Neuronal stem cell (in vitro differentiated cells): ENCODE results near the gene PPP2R5E.

Experiments used
- DNase-seq: peaks from one replicate; pipeline ENCODE4 v3.0.0-alpha.2; 2013; ENCODE audit warnings: low spot score
- H2AFZ ChIP-seq: one replicate; pipeline ENCODE4 v1.6.1; 2013; ENCODE audit warnings: mild to moderate bottlenecking, low read length, inconsistent platforms
- H2AK5ac ChIP-seq: 2 replicates; pipeline ENCODE4 v1.6.1; 2013; ENCODE audit warnings: low read depth, mild to moderate bottlenecking, inconsistent platforms, low read length, moderate library complexity, mixed read lengths
- H2BK120ac ChIP-seq: 2 replicates; pipeline ENCODE4 v1.6.1; 2013; ENCODE audit warnings: low read depth, mild to moderate bottlenecking, inconsistent platforms, low read length, moderate library complexity, mixed read lengths
- H2BK12ac ChIP-seq: one replicate; pipeline ENCODE4 v1.6.1; 2013; ENCODE audit warnings: low read length, inconsistent platforms
- H2BK15ac ChIP-seq: 2 replicates; pipeline ENCODE4 v1.6.1; 2013; ENCODE audit warnings: mild to moderate bottlenecking, low read length, inconsistent platforms, mixed read lengths
- H2BK5ac ChIP-seq: one replicate; pipeline ENCODE4 v1.6.1; 2013; ENCODE audit warnings: inconsistent platforms, mild to moderate bottlenecking, low read length, moderate library complexity
- H3K14ac ChIP-seq: one replicate; pipeline ENCODE4 v1.6.1; 2013; ENCODE audit warnings: low read length, inconsistent platforms
- H3K18ac ChIP-seq: 2 replicates; pipeline ENCODE4 v1.6.1; 2013; ENCODE audit warnings: low read length, inconsistent platforms
- H3K23ac ChIP-seq: 2 replicates; pipeline ENCODE4 v1.6.1; 2013; ENCODE audit warnings: low read depth, mild to moderate bottlenecking, mixed read lengths, low read length, inconsistent platforms; ENCODE audit not compliant: poor library complexity
- H3K27ac ChIP-seq: replicated peaks from 3 replicates; pipeline ENCODE4 v1.5.1; 2013; ENCODE audit warnings: low read length, inconsistent platforms
- H3K27me3 ChIP-seq, 3 experiments: 2 replicates each; pipeline ENCODE4 v1.6.1; 2013; ENCODE audit warnings: low read length in 3 of 3, mild to moderate bottlenecking in 2 of 3, inconsistent platforms in 1 of 3, low read depth in 1 of 3, mixed read lengths in 1 of 3, moderate library complexity in 1 of 3; ENCODE audit not compliant: control insufficient read depth in 3 of 3, insufficient read depth in 3 of 3
- H3K36me3 ChIP-seq, 2 donors: replicated peaks in 1 of 2; 2 replicates each; pipeline ENCODE4 v1.6.1; 2013; ENCODE audit warnings: low read length in 2 of 2; ENCODE audit not compliant: control insufficient read depth in 2 of 2, insufficient read depth in 2 of 2
- H3K4ac ChIP-seq: 2 replicates; pipeline ENCODE4 v1.6.1; 2013; ENCODE audit warnings: inconsistent platforms, mild to moderate bottlenecking, low read length, moderate library complexity
- H3K4me1 ChIP-seq, 2 donors: 1 replicate in 1 of 2; 2 replicates in 1 of 2; pipeline ENCODE4 v1.6.1; 2013; ENCODE audit warnings: low read length in 2 of 2, low read depth in 1 of 2; ENCODE audit not compliant: control insufficient read depth in 2 of 2, insufficient read depth in 1 of 2
- H3K4me2 ChIP-seq: one replicate; pipeline ENCODE4 v1.6.1; 2013; ENCODE audit warnings: mild to moderate bottlenecking, low read length, inconsistent platforms; ENCODE audit not compliant: insufficient read depth, poor library complexity, severe bottlenecking
- H3K4me3 ChIP-seq, 2 donors: 2 replicates each; pipeline ENCODE4 v1.5.1; 2013; ENCODE audit warnings: low read length in 2 of 2, mild to moderate bottlenecking in 2 of 2, inconsistent platforms in 1 of 2, moderate library complexity in 1 of 2
- H3K79me1 ChIP-seq: one replicate; pipeline ENCODE4 v1.6.1; 2013; ENCODE audit warnings: low read depth, mild to moderate bottlenecking, inconsistent platforms, low read length, moderate library complexity
- H3K9ac ChIP-seq: one replicate; pipeline ENCODE4 v1.6.1; 2013; ENCODE audit warnings: mild to moderate bottlenecking, low read depth, low read length, inconsistent platforms; ENCODE audit not compliant: poor library complexity
- H3K9me3 ChIP-seq, 2 donors: replicated peaks in 1 of 2; 2 replicates each; pipeline versions ENCODE3 to v1.6.1; 2013; ENCODE audit warnings: low read length in 2 of 2, mild to moderate bottlenecking in 2 of 2, inconsistent platforms in 1 of 2, low read depth in 1 of 2, mixed read lengths in 1 of 2, moderate library complexity in 1 of 2; ENCODE audit not compliant: control insufficient read depth in 2 of 2, insufficient read depth in 1 of 2
- H4K8ac ChIP-seq: one replicate; pipeline ENCODE4 v1.6.1; 2013; ENCODE audit warnings: low read depth, mild to moderate bottlenecking, inconsistent platforms, low read length, moderate library complexity
- H4K91ac ChIP-seq: one replicate; pipeline ENCODE4 v1.6.1; 2013; ENCODE audit warnings: low read length, low read depth, mild to moderate bottlenecking, inconsistent platforms; ENCODE audit not compliant: poor library complexity
- WGBS, 2 donors: extraction: QIAGEN DNeasy Blood & Tissue Kit; methylation state at CpG; one replicate each; pipeline ENCODE4 v1.1.7; 2013; ENCODE audit warnings: missing lambda C conversion rate in 2 of 2, mixed read lengths in 1 of 2; ENCODE audit not compliant: insufficient read length in 2 of 2, insufficient replicate concordance in 1 of 2; ENCODE audit errors: extremely low coverage in 2 of 2; 5-methylcytosine and 5-hydroxymethylcytosine counted together

PPP2R5E gene

DNA sequence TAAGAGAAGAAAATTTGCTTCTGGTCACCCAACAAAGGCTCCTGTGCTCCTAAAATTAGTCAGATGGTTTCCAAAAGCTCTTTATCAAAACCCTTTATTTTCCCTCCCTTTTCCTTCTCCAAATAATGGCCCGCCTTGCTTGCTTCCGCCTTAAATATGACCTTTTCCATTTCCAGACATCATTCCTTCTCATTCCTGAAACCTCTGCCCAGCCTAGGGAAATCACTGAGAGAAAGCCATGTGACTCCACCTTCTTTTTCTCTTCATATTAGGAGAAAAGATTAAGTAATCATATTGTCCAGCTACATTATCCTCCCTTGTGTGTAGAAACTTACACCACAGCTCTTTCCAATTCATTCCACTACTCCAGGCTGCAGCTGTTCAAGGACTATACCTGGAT, 148.7 kb downstream of the PPP2R5E start:
- Histone ChIP-seq H2BK12ac (no peak overlapping the region), H3K36me3 (peaks cover 4 to 73% of the 10 kb centered on the region in 2 donors), H3K27ac (no peak overlapping the region), H3K79me1 (no peaks in the 10 kb centered on the region), H3K9ac (no peak overlapping the region), H4K8ac (no peak overlapping the region), H3K4me2 (no peak overlapping the region), H3K9me3 (peaks cover 0 to 8% of the 10 kb centered on the region in 2 donors), H4K91ac (no peak overlapping the region), H2AFZ (no peak overlapping the region), H3K4me3 (no peak overlapping the region), H3K4me1 (no peaks in the 10 kb centered on the region), H2BK15ac (no peak overlapping the region), H2AK5ac (no peak overlapping the region), H2BK120ac (no peak overlapping the region), H3K23ac (no peak overlapping the region), H3K18ac (no peak overlapping the region), H3K27me3 (no peaks in the 10 kb centered on the region), H3K4ac (no peak overlapping the region), H2BK5ac (no peak overlapping the region), H3K14ac (no peak overlapping the region)
- no peak for DNase-seq
- WGBS, 2 donors: no CpG with 5 or more reads among the region's 2 CpGs

DNA sequence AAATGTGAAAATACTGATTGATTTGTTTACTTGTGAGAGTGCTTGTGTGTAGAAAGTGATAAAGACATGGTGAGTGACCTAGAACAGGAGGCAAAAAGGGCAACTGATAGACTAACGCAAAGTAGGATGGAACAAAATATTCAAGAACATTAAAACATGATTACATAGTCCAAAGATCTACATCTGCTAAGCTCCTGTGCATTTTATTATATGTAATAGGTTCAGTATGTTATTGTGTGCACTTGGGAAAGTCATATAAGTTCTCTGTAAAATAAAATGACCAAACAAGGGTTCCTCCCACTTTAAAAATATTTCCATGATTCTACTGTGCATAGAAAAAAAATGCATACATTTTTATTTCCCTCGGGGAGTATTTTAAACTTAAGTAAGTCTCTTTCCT, 150.2 kb downstream of the PPP2R5E start:
- H2AFZ ChIP-seq: no peak overlapping the region
- no peak overlapping the region for H3K27ac ChIP-seq
- H3K18ac ChIP-seq: no peak overlapping the region
- no peak overlapping the region for H3K9ac ChIP-seq
- H3K4me3 ChIP-seq: no peak overlapping the region
- no peaks in the 10 kb centered on the region for H3K9me3 ChIP-seq
- H2AK5ac ChIP-seq: no peak overlapping the region
- DNase-seq: no peak
- H3K79me1 ChIP-seq: no peaks in the 10 kb centered on the region
- H3K14ac ChIP-seq: no peak overlapping the region
- no CpG with 5 or more reads among the region's 2 CpGs for WGBS, 2 donors
- H2BK12ac ChIP-seq: no peak overlapping the region
- H4K91ac ChIP-seq: no peak overlapping the region
- peaks cover 4 to 78% of the 10 kb centered on the region in 2 donors for H3K36me3 ChIP-seq
- H4K8ac ChIP-seq: no peak overlapping the region
- no peak overlapping the region for H2BK120ac ChIP-seq
- H3K23ac ChIP-seq: no peak overlapping the region
- H3K27me3 ChIP-seq: no peaks in the 10 kb centered on the region
- H3K4ac ChIP-seq: no peak overlapping the region
- no peak overlapping the region for H2BK5ac ChIP-seq
- H3K4me1 ChIP-seq: no peaks in the 10 kb centered on the region
- H3K4me2 ChIP-seq: no peak overlapping the region
- H2BK15ac ChIP-seq: no peak overlapping the region

DNA sequence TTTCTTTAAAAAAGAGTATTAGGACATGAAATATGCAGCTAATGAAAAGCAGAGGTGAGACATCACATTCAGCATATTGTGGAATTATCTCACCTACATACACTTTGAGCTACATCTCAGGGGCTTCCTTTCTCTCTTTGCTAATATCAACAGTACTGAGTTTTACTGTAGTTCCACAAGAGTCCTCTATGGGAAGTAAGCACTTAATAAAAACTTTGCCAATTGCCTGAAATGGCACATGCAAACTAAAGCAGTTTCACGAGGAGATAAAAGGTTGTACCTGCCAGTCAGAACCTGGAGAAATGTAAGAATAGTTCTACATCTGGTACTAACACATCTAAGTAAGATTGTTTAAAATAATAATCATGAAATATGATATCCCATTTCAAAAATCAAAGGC, 150.9 kb downstream of the PPP2R5E start:
- DNase-seq: no peak
- H2BK120ac ChIP-seq: no peak overlapping the region
- no peak overlapping the region for H2BK15ac ChIP-seq
- no peak overlapping the region for H3K4me3 ChIP-seq
- H2AFZ ChIP-seq: no peak overlapping the region
- no peak overlapping the region for H2BK12ac ChIP-seq
- no peak overlapping the region for H3K23ac ChIP-seq
- no peak overlapping the region for H2BK5ac ChIP-seq
- no peak overlapping the region for H3K18ac ChIP-seq
- no peak overlapping the region for H4K8ac ChIP-seq
- H3K4ac ChIP-seq: no peak overlapping the region
- no CpG with 5 or more reads among the region's 1 CpG for WGBS, 2 donors
- no peaks in the 10 kb centered on the region for H3K4me1 ChIP-seq
- H3K14ac ChIP-seq: no peak overlapping the region
- peaks cover 7 to 85% of the 10 kb centered on the region in 2 donors for H3K36me3 ChIP-seq
- no peak overlapping the region for H3K9ac ChIP-seq
- no peak overlapping the region for H4K91ac ChIP-seq
- no peaks in the 10 kb centered on the region for H3K79me1 ChIP-seq
- H3K27me3 ChIP-seq: no peaks in the 10 kb centered on the region
- no peak overlapping the region for H2AK5ac ChIP-seq
- H3K9me3 ChIP-seq: no peaks in the 10 kb centered on the region
- no peak overlapping the region for H3K27ac ChIP-seq
- no peak overlapping the region for H3K4me2 ChIP-seq

DNA sequence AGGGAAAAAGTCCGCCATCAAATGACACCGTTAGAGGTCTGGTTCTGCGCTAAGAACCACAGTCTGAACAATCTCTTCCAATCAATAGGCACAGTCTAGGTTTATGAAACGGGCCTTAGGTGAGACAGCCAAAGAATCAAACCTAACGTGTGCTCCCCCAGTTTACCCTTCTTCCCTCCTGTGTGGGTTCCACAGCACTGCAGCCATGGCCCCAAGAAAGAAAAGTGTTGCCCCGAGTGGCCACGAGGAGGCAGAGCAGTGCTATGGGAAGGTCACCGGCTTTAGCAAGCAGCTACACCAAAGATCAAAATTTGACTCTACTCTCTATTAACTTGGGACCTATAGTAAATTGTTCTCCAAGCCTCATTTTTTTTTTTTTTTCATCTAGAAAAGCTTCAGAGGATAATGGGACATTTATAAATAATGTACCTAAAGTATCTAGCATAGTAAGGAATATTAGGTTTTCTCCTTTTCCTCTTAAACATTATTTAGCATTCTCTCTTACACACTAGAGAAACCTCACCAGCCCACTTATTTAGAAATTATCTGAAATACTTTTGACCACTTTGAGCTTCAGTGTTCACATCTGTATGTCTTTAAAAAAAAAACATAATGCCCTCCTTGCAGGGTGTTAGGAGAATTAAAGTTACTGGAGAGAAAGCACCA, 154.3 kb downstream of the PPP2R5E start:
- DNase-seq: peak; percentile 23
- H3K4me2 ChIP-seq: no peak overlapping the region
- no peak overlapping the region for H4K91ac ChIP-seq
- H3K18ac ChIP-seq: no peak overlapping the region
- no peak overlapping the region for H2AFZ ChIP-seq
- no peak overlapping the region for H2BK12ac ChIP-seq
- no peak overlapping the region for H2AK5ac ChIP-seq
- no peak overlapping the region for H3K4ac ChIP-seq
- no peak overlapping the region for H2BK120ac ChIP-seq
- no CpG with 5 or more reads among the region's 8 CpGs for WGBS, 2 donors
- no peaks in the 10 kb centered on the region for H3K27me3 ChIP-seq
- no peak overlapping the region for H3K9ac ChIP-seq
- H3K23ac ChIP-seq: no peak overlapping the region
- no peak overlapping the region for H4K8ac ChIP-seq
- no peak overlapping the region for H3K14ac ChIP-seq
- no peaks in the 10 kb centered on the region for H3K4me1 ChIP-seq
- H2BK5ac ChIP-seq: no peak overlapping the region
- no peak overlapping the region for H3K4me3 ChIP-seq
- H3K79me1 ChIP-seq: no peaks in the 10 kb centered on the region
- H3K9me3 ChIP-seq: no peaks in the 10 kb centered on the region
- no peak overlapping the region for H2BK15ac ChIP-seq
- H3K36me3 ChIP-seq: peaks cover 11 to 92% of the 10 kb centered on the region in 2 donors
- H3K27ac ChIP-seq: no peak overlapping the region
